Subcutaneous abdominal adipose tissue (tissue), 5 donors: Measurements from ENCODE around the gene TMEM184C.

Experiments
- H3K27ac ChIP-seq: one replicate; pipeline ENCODE4 v1.7.0; 2013; ENCODE audit warnings: low read depth, mild to moderate bottlenecking, inconsistent platforms, low read length, moderate library complexity
- H3K27me3 ChIP-seq, 5 donors: one replicate each; pipeline ENCODE4 v1.7.0; 2013; ENCODE audit warnings: low read length in 5 of 5, inconsistent platforms in 1 of 5; ENCODE audit not compliant: control insufficient read depth in 5 of 5, insufficient read depth in 4 of 5
- H3K36me3 ChIP-seq, 5 donors: one replicate each; pipeline ENCODE4 v1.7.0; 2013; ENCODE audit warnings: low read length in 5 of 5; ENCODE audit not compliant: control insufficient read depth in 5 of 5, insufficient read depth in 5 of 5
- H3K4me1 ChIP-seq, 5 donors: one replicate each; pipeline ENCODE4 v1.7.0; 2013; ENCODE audit warnings: low read length in 5 of 5, mild to moderate bottlenecking in 3 of 5, moderate library complexity in 1 of 5; ENCODE audit not compliant: control insufficient read depth in 5 of 5, insufficient read depth in 5 of 5
- H3K4me3 ChIP-seq, 5 donors: one replicate each; pipeline ENCODE4 v1.7.0; 2013; ENCODE audit warnings: low read length in 5 of 5, low read depth in 1 of 5
- H3K9ac ChIP-seq, 5 donors: one replicate each; pipeline ENCODE4 v1.7.0; 2013; ENCODE audit warnings: low read length in 5 of 5, mild to moderate bottlenecking in 4 of 5, moderate library complexity in 3 of 5
- H3K9me3 ChIP-seq, 5 donors: one replicate each; pipeline ENCODE4 v1.7.0; 2013; ENCODE audit warnings: low read length in 5 of 5; ENCODE audit not compliant: control insufficient read depth in 5 of 5
- donor health status: healthy.
- donor health status: healthy.
- donor health status: healthy.
- donor health status: healthy.
- donor health status: healthy.

Gene TMEM184C

DNA sequence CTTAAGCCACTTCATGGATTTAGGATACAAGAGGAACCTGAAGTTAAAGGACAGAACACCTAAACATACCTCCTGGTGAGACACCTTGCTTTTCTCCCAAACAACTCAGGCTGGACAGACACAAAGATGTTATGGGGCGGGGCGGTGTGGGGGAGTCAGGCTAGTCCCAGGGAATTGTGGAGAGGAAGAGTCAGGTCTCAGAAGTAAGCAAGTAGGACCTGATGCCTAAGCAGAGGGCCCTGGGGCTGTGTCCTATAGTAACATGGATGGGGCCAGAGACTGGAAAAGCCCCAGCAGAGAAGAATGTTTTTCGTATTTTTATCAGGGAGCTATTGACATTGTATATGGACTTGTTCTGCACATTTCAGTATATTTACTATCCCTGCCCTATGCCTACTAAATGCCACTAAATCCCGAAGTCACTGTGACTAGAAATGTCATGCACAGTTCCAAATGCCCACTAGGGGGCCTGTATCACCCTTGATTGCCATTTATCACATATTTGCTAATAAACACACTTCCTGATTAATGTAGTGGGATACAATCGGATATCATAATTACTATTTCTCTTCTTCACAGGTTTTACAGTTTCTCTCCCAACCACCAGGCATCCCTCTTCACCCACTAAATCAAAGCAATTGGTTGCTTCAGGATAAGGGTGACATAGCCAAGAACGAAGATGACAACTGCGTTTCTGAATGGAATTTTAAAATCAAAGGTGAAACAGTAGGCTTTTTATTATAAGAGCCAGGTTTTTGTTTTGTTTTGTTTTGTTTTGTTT, 90.9 kb downstream of the TMEM184C start:
- Histone ChIP-seq H3K27ac (no peak overlapping the region), H3K4me3 (peak overlapping the region in 3 of 5 donors; percentile 28 to 51 (median 38)), H3K4me1 (peaks cover 0 to 7% (median 4%) of the 10 kb centered on the region in 5 donors), H3K36me3 (no peaks in the 10 kb centered on the region), H3K27me3 (no peaks in the 10 kb centered on the region), H3K9ac (no peak overlapping the region), H3K9me3 (no peaks in the 10 kb centered on the region)

- Histone ChIP-seq H3K27ac (no peak overlapping the region), H3K9ac (no peak overlapping the region), H3K4me1 (peaks cover 0 to 21% (median 11%) of the 10 kb centered on the region in 5 donors), H3K27me3 (no peaks in the 10 kb centered on the region), H3K9me3 (no peaks in the 10 kb centered on the region), H3K4me3 (no peak overlapping the region), H3K36me3 (no peaks in the 10 kb centered on the region)
Measured at GRCh38 chr4:147709999-147710398, 92.8 kb downstream of the TMEM184C start.

- Histone ChIP-seq H3K36me3 (no peaks in the 10 kb centered on the region), H3K9ac (no peak overlapping the region), H3K27ac (peak overlapping the region; percentile 68), H3K27me3 (no peaks in the 10 kb centered on the region), H3K9me3 (no peaks in the 10 kb centered on the region), H3K4me3 (no peak overlapping the region), H3K4me1 (peaks cover 0 to 18% (median 8%) of the 10 kb centered on the region in 5 donors)
Measured at GRCh38 chr4:147714575-147715401, 97.6 kb downstream of the TMEM184C start.

DNA sequence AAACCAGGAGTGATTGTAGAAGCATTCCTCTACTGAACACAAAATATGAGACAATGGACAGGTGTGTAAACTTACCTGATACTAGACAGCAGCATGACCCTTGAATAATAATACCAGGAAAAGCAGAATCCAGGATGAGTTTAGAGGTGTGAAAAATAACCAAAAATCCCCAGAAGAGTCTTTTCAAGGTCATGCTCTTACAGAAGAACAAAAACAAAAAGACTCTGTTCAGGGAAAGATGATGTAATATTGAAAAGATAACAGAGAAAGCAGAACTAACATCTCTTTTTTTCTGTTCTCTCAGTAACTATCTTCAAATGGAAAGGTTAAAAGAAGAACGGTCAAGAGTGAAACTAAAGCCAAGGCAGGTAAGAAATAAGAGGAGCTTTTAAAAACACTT, 100.7 kb downstream of the TMEM184C start:
- peaks cover 0 to 22% (median 11%) of the 10 kb centered on the region in 5 donors for H3K4me1 ChIP-seq
- H3K9me3 ChIP-seq = no peaks in the 10 kb centered on the region
- H3K27me3 ChIP-seq = no peaks in the 10 kb centered on the region
- no peak overlapping the region for H3K9ac ChIP-seq
- H3K36me3 ChIP-seq = no peaks in the 10 kb centered on the region
- no peak overlapping the region for H3K27ac ChIP-seq
- no peak overlapping the region for H3K4me3 ChIP-seq
